HepG2 (cell line): ENCODE results near the gene TAF8. TPM values are rescaled to one million over a fixed set of nuclear protein-coding genes. Genes with fewer than 3 reads are reported as not detected.

Source experiments
- ATAC-seq: fragments of 200-7000 bp; cut with Tn5 transposase; 3 replicates; pipeline ENCODE4 v1.9.1; 2020; ENCODE audit warnings: mild to moderate bottlenecking, moderate library complexity
- BruUV-seq: library from RNA; stranded (reverse); fragments of 400-500 nt; replicated peaks from 2 replicates; lab custom pipeline; 2021; lab: Mats Ljungman, UMichigan
- CTCF ChIA-PET: fragments of 300-600 bp; formaldehyde crosslinking; extraction: SDS; loops from one replicate; lab custom pipeline; 2021; ENCODE audit warnings: low total read pairs, inconsistent platforms, low intra/inter-chr PET ratio; lab: Yijun Ruan, JAX
- POLR2A ChIA-PET: fragments of 350-600 bp; sonication (Branson Sonifier 250); formaldehyde crosslinking; loops from one replicate; lab custom pipeline; 2020; ENCODE audit warnings: antibody characterized with exemption, inconsistent platforms; lab: Yijun Ruan, JAX
- DNase-seq: peaks from one replicate; pipeline ENCODE4 v3.0.0-alpha.2; 2015; ENCODE audit warnings: low spot score
- FAIRE-seq: peaks from 3 replicates; lab custom pipeline; 2011; peaks lifted over from hg19 to GRCh38; lab: Jason Lieb, UNC
- H2AFZ ChIP-seq: one replicate; pipeline ENCODE4 v1.6.1; 2011; ENCODE audit warnings: low read length, inconsistent platforms
- H3K27ac ChIP-seq: fragments of 300-600 bp; 3 replicates; pipeline ENCODE4 v1.8.0; 2011; ENCODE audit warnings: mixed run types, mild to moderate bottlenecking, mixed read lengths, low read length, inconsistent platforms; ENCODE audit not compliant: insufficient read depth; ENCODE audit errors: extremely low read length
- H3K27me3 ChIP-seq, 2 experiments: fragments of 200-600 bp in 1 of 2; 2 replicates in 1 of 2; 3 replicates in 1 of 2; pipeline versions ENCODE4 v1.6.0 to v1.8.0; 2011; ENCODE audit warnings: low read length in 2 of 2, mild to moderate bottlenecking in 2 of 2, moderate library complexity in 2 of 2, inconsistent platforms in 1 of 2; ENCODE audit not compliant: insufficient read depth in 2 of 2, control insufficient read depth in 1 of 2
- H3K36me3 ChIP-seq, 2 experiments: fragments of 200-600 bp in 1 of 2; replicated peaks in 1 of 2; 2 replicates in 1 of 2; 3 replicates in 1 of 2; pipeline versions ENCODE4 v1.5.1 to v1.8.0; 2011; ENCODE audit warnings: low read length in 2 of 2, inconsistent platforms in 1 of 2; ENCODE audit not compliant: insufficient read depth in 2 of 2, control insufficient read depth in 1 of 2
- H3K4me1 ChIP-seq: 2 replicates; pipeline ENCODE4 v1.5.1; 2012; ENCODE audit warnings: low read length, inconsistent platforms; ENCODE audit not compliant: insufficient read depth
- H3K4me2 ChIP-seq: 2 replicates; pipeline ENCODE4 v1.6.0; 2011; ENCODE audit warnings: low read depth, low read length, inconsistent platforms
- H3K4me3 ChIP-seq, 3 experiments: fragments of 200-600 bp in 1 of 3; sonication (generic), shearing (Covaris generic) in 1 of 3; replicated peaks in 1 of 3; 2 replicates each; pipeline ENCODE4 v1.5.1; 2011 to 2016; ENCODE audit warnings: low read length in 3 of 3, inconsistent platforms in 2 of 3, low read depth in 2 of 3, mild to moderate bottlenecking in 2 of 3, control low read depth in 1 of 3, mixed read lengths in 1 of 3; ENCODE audit not compliant: insufficient read depth in 1 of 3
- H3K79me2 ChIP-seq: one replicate; pipeline ENCODE4 v1.6.1; 2011; ENCODE audit warnings: low read length, inconsistent platforms; ENCODE audit not compliant: insufficient read depth
- H3K9ac ChIP-seq: 2 replicates; pipeline ENCODE4 v1.6.0; 2011; ENCODE audit warnings: mild to moderate bottlenecking, low read depth, low read length, inconsistent platforms; ENCODE audit not compliant: insufficient read depth
- H3K9me3 ChIP-seq: 2 replicates; pipeline ENCODE4 v1.5.1; 2012; ENCODE audit warnings: mild to moderate bottlenecking, low read length
- H4K20me1 ChIP-seq: 2 replicates; pipeline ENCODE4 v1.6.0; 2011; ENCODE audit warnings: inconsistent platforms, mild to moderate bottlenecking, low read length, moderate library complexity; ENCODE audit not compliant: insufficient read depth
- IKZF5 ChIP-seq: IDR thresholded peaks from 2 replicates; pipeline ENCODE4 v1.6.1; 2018; ENCODE audit warnings: missing genetic modification reagents, mild to moderate bottlenecking, missing compliant biosample characterization
- MNT ChIP-seq: fragments of 450-650 bp; IDR thresholded peaks from 2 replicates; pipeline ENCODE4 v1.6.1; 2016
- SMC3 ChIP-seq: IDR thresholded peaks from 2 replicates; pipeline ENCODE4 v1.6.1; 2011; ENCODE audit warnings: low read length, improper control_type of control experiment
- STAG1 ChIP-seq: sonication (generic); formaldehyde crosslinking; IDR thresholded peaks from 2 replicates; pipeline ENCODE4 v1.4.0; 2020; ENCODE audit warnings: missing genetic modification reagents
- UBTF ChIP-seq: sonication (generic); formaldehyde crosslinking; IDR thresholded peaks from 2 replicates; pipeline ENCODE4 v1.4.0; 2020; ENCODE audit warnings: mild to moderate bottlenecking, missing genetic modification reagents
- ZNF263 ChIP-seq: sonication (generic); formaldehyde crosslinking; IDR thresholded peaks from 2 replicates; pipeline ENCODE4 v1.4.0; 2020; ENCODE audit warnings: missing genetic modification reagents
- WGBS: methylation state at CpG from one replicate; pipeline ENCODE4 v1.1.6; 2017; ENCODE audit warnings: low lambda C conversion rate; 5-methylcytosine and 5-hydroxymethylcytosine counted together
- in situ Hi-C: cut with HindIII; loops from 2 replicates; pipeline ENCODE4 v1.10.0; 2017; ENCODE audit warnings: low pct_unique_long_range_greater_than_20kb; ENCODE audit not compliant: extremely low pct_ligation_motif_present
- intact Hi-C: fragments of 100-400 bp; cut with micrococcal nuclease; formaldehyde crosslinking; loops from one replicate; pipeline ENCODE4 v1.10.0; 2022; ENCODE audit not compliant: unreplicated experiment
- polyA plus RNA-seq, 8 experiments: library from polyadenylated mRNA; depleted of rRNA in 3 of 8; stranded (reverse) in 7 of 8; unstranded in 1 of 8; fragments of >200 nt; fragmentation: Illumina TruSeq in 4 of 8; extraction: Trizol in 4 of 8; gene quantifications; 2 replicates each; pipeline versions ENCODE4 v1.2.1 to v1.2.3, GENCODE V29; 2011 to 2016; ENCODE audit warnings: low read depth in 4 of 8, missing spikeins in 1 of 8, mixed read lengths in 1 of 8; ENCODE audit not compliant: insufficient read depth in 1 of 8
- total RNA-seq, 5 experiments: library from RNA; depleted of rRNA; stranded (reverse); fragments of >200 nt; fragmentation: Illumina TruSeq; extraction: Trizol; gene quantifications; 2 replicates each; pipeline ENCODE4 v1.2.3, GENCODE V29; 2016; ENCODE audit warnings: low read depth in 1 of 5

The TAF8 gene
- total and polyA plus RNA-seq, 2 of the 13 experiments (the other 11 are each of a cell fraction or from before 2014, with no cell fraction given): 25.2 to 25.8 TPM

- H3K27me3 ChIP-seq: no peaks in the 10 kb centered on the region
- intact Hi-C loops: no loop called here
- no peaks in the 10 kb centered on the region for H3K36me3 ChIP-seq
- no peaks in the 10 kb centered on the region for H3K9me3 ChIP-seq
- POLR2A ChIA-PET: interaction anchor here (0.6 to 1.4 kb wide), 3 partner anchors 14 to 33 kb away, joined by 3 to 5 read pairs (median 3); no protein-coding TSS in a partner anchor
- H3K4me2 ChIP-seq: no peak overlapping the region
- H3K4me3 ChIP-seq: no peak overlapping the region
- BruUV-seq: no TSS peak
- FAIRE-seq (no peak), ATAC-seq (peak; percentile 67), DNase-seq (no peak)
- no peak for TF ChIP-seq UBTF (CRISPR knock-in tag)
- TF ChIP-seq MNT: peak; percentile 74
- no peak for TF ChIP-seq IKZF5
- TF ChIP-seq ZNF263: peak; percentile 76
- peak; percentile 20; the same call in 1 of the 2 replicates for TF ChIP-seq SMC3
- 0 out of 2 replicates have a peak, but pooled peaks have one; percentile 6 for TF ChIP-seq STAG1 (CRISPR knock-in tag)
- H2AFZ ChIP-seq: no peak overlapping the region
- H3K79me2 ChIP-seq: no peaks in the 10 kb centered on the region
- no peaks in the 10 kb centered on the region for H4K20me1 ChIP-seq
- WGBS: 84% methylated on average over 19 of the region's 22 CpGs
- H3K27ac ChIP-seq: no peak overlapping the region
- in situ Hi-C loops: no loop called here
- H3K9ac ChIP-seq: no peak overlapping the region
- CTCF ChIA-PET: interaction anchor here (0.9 to 1.5 kb wide), 2 partner anchors 11 to 128 kb away, joined by 3 read pairs; no protein-coding TSS in a partner anchor
- no peaks in the 10 kb centered on the region for H3K4me1 ChIP-seq
Measured at GRCh38 chr6:42086046-42087035, 36.0 kb downstream of the TAF8 start.
